ENCODE measurements around the gene HECA. TPM values are rescaled to one million over a fixed set of nuclear protein-coding genes. Genes with fewer than 3 reads are reported as not detected.

HECA gene
- polyA plus RNA-seq, 1 of the 3 experiments (the other 2 are of a cell fraction), result 1.6 TPM

DNA sequence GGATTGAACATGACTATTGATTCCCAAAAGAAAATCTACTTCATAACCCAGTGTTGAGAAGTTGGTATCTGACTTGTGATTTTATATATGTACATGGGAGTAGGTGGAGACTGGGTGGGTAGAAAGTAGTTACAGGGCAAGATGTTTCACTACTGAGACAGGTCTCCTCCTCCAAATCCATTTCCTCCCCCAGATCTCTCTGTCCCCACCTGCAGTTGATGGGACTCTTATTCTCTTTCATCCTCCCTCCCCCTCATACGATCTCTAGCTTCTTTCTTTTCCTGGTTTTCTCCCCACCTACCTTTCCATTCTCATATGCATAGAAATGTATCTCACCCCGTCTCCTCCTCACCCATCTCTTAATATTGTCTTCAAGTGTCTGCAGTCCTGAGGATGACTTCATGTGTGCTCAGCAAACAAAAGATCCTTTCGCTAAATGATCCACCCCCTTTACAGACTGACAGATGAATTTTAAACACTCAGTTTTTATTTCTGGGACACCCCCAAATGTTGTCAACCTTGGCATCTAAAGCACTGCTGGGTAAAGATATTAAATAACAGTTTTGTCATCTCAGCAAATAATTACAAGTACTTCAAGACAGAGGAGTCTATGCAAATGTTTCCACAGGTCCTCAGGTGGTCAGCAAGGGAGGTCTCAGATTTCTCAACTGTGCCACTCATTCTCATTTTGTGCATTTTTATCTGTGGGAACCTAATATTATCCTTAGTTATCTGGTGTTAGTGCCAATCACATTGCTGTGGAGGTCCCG, 18.7 kb upstream of the HECA start:
- TF ChIP-seq RXRA (IDR thresholded peaks at IDR 0.05; ENCODE audit: borderline replicate concordance, low read depth) (no peak), TCF12 (IDR thresholded peaks at IDR 0.05) (no peak), POLR2AphosphoS5 (IDR thresholded peaks at IDR 0.05; ENCODE audit: low read depth, low read length) (no peak), SMC3 (IDR thresholded peaks at IDR 0.05; ENCODE audit: low read depth, low read length) (no peak), JUND (IDR thresholded peaks at IDR 0.05) (no peak), GATA2 (CRISPR knock-in tag; IDR thresholded peaks at IDR 0.05) (no peak), YY1 (IDR thresholded peaks at IDR 0.05; ENCODE audit: low read depth) (no peak), SIN3A (IDR thresholded peaks at IDR 0.05; ENCODE audit: borderline replicate concordance, low read depth, low read length) (no peak), NRF1 (IDR thresholded peaks at IDR 0.05; ENCODE audit: low read depth, low read length) (no peak), FOSL2 (IDR thresholded peaks at IDR 0.05; ENCODE audit: borderline replicate concordance, low read depth) (no peak), CHD2 (IDR thresholded peaks at IDR 0.05; ENCODE audit: low read length, partially characterized antibody) (no peak), GABPA (IDR thresholded peaks at IDR 0.05; ENCODE audit: low read depth) (no peak), EP300 (IDR thresholded peaks at IDR 0.05; ENCODE audit: borderline replicate concordance in 1 of 2, low read depth in 1 of 2, low read length in 1 of 2) (no peak), RFX5 (IDR thresholded peaks at IDR 0.05; ENCODE audit: low read length) (no peak)
- TF ChIP-seq, protein P1, sequence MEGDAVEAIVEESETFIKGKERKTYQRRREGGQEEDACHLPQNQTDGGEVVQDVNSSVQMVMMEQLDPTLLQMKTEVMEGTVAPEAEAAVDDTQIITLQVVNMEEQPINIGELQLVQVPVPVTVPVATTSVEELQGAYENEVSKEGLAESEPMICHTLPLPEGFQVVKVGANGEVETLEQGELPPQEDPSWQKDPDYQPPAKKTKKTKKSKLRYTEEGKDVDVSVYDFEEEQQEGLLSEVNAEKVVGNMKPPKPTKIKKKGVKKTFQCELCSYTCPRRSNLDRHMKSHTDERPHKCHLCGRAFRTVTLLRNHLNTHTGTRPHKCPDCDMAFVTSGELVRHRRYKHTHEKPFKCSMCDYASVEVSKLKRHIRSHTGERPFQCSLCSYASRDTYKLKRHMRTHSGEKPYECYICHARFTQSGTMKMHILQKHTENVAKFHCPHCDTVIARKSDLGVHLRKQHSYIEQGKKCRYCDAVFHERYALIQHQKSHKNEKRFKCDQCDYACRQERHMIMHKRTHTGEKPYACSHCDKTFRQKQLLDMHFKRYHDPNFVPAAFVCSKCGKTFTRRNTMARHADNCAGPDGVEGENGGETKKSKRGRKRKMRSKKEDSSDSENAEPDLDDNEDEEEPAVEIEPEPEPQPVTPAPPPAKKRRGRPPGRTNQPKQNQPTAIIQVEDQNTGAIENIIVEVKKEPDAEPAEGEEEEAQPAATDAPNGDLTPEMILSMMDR (IDR thresholded peaks at IDR 0.05), result no peak
- TF ChIP-seq, protein P2, sequence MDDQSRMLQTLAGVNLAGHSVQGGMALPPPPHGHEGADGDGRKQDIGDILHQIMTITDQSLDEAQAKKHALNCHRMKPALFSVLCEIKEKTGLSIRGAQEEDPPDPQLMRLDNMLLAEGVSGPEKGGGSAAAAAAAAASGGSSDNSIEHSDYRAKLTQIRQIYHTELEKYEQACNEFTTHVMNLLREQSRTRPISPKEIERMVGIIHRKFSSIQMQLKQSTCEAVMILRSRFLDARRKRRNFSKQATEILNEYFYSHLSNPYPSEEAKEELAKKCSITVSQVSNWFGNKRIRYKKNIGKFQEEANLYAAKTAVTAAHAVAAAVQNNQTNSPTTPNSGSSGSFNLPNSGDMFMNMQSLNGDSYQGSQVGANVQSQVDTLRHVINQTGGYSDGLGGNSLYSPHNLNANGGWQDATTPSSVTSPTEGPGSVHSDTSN (IDR thresholded peaks at IDR 0.05), result no peak
- TF ChIP-seq, protein P3, sequence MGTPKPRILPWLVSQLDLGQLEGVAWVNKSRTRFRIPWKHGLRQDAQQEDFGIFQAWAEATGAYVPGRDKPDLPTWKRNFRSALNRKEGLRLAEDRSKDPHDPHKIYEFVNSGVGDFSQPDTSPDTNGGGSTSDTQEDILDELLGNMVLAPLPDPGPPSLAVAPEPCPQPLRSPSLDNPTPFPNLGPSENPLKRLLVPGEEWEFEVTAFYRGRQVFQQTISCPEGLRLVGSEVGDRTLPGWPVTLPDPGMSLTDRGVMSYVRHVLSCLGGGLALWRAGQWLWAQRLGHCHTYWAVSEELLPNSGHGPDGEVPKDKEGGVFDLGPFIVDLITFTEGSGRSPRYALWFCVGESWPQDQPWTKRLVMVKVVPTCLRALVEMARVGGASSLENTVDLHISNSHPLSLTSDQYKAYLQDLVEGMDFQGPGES (IDR thresholded peaks at IDR 0.05; ENCODE audit: low read depth, low read length), result no peak
- DNase-seq, result no peak
- no peak overlapping the region for H3K27ac ChIP-seq (ENCODE audit: low read depth in 2 of 2, low read length in 1 of 2)
- no peaks in the 10 kb centered on the region for H3K9me2 ChIP-seq
- 42% methylated on average over 4 of the region's 4 CpGs for WGBS (ENCODE audit: low lambda C conversion rate)
- no peak overlapping the region for H3K4me3 ChIP-seq (ENCODE audit: low read depth in 2 of 2, low read length in 1 of 2)
- CTCF ChIA-PET, result interaction anchor here (1.4 kb wide), 1 partner anchor 9 kb away, joined by 4 read pairs; no protein-coding TSS in a partner anchor
- no peak overlapping the region for H2AFZ ChIP-seq (ENCODE audit: low read depth)
- H3K4me2 ChIP-seq, result no peak overlapping the region
- H3F3A ChIP-seq (replicated peaks; ENCODE audit: insufficient read depth), result no peaks in the 10 kb centered on the region
- no peak overlapping the region for H3K9ac ChIP-seq
- no peaks in the 10 kb centered on the region for H3K27me3 ChIP-seq (ENCODE audit: insufficient read depth)
- POLR2A ChIA-PET, result no interaction called here
- H4K20me1 ChIP-seq (ENCODE audit: insufficient read depth), result no peaks in the 10 kb centered on the region
- H3K36me3 ChIP-seq (replicated peaks in 1 of 2; ENCODE audit: control insufficient read depth in 1 of 2, insufficient read depth in 2 of 2, low read length in 1 of 2), result no peaks in the 10 kb centered on the region
- H3K79me2 ChIP-seq (ENCODE audit: insufficient read depth), result no peaks in the 10 kb centered on the region
- no peaks in the 10 kb centered on the region; a peak in 2 of 4 replicates for H3K4me1 ChIP-seq (ENCODE audit: control insufficient read depth in 1 of 2, insufficient read depth in 2 of 2, low read depth in 1 of 2, low read length in 1 of 2)
- no peaks in the 10 kb centered on the region; the same call in 1 of the 2 replicates for H3K9me3 ChIP-seq
